HEK293T (cell line): Measurements from ENCODE around the gene LUC7L3.

Experiments
- ARNT ChIP-seq: fragments of 450-650 bp; IDR thresholded peaks from 2 replicates; pipeline ENCODE4 v1.6.1; 2017; ENCODE audit warnings: mild to moderate bottlenecking
- BHLHE40 ChIP-seq: fragments of 450-650 bp; IDR thresholded peaks from 2 replicates; pipeline ENCODE4 v1.6.1; 2016; ENCODE audit warnings: mild to moderate bottlenecking, moderate library complexity, borderline replicate concordance
- FOXK2 ChIP-seq: fragments of 450-650 bp; IDR thresholded peaks from 2 replicates; pipeline ENCODE4 v1.6.1; 2016; ENCODE audit warnings: mild to moderate bottlenecking
- SP1 ChIP-seq: fragments of 450-650 bp; IDR thresholded peaks from 2 replicates; pipeline ENCODE4 v1.6.1; 2017
- SUZ12 ChIP-seq: fragments of 450-650 bp; IDR thresholded peaks from 2 replicates; pipeline ENCODE4 v1.6.1; 2016; ENCODE audit warnings: mild to moderate bottlenecking
- TARDBP ChIP-seq: fragments of 450-650 bp; IDR thresholded peaks from 2 replicates; pipeline ENCODE4 v1.6.1; 2016
- ZNF384 ChIP-seq: fragments of 450-650 bp; IDR thresholded peaks from 2 replicates; pipeline ENCODE4 v1.6.1; 2016
- TF ChIP-seq, protein P1 (sequence below): fragments of 450-650 bp; IDR thresholded peaks from 2 replicates; pipeline ENCODE4 v1.6.1; 2016

DNA sequence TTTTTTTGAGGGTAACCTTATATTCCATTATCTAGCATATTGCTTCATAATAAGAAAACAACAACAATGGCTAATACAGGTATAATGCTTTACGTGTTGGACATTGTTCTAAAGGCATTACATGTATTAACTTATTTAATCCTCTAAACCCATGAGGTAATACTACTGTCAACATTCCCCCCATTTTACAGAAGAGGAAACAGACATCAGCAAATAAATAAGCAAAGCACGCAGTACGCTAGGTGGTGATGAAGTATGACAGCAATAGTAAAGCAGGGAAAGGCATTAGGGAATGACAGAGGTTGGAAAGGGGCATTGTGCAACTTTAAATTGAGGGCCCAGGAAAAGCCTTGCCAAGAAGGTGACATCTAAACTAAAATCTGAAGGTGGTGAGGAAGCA lies 16.2 kb upstream of the LUC7L3 start:
- TF ChIP-seq, protein P1, sequence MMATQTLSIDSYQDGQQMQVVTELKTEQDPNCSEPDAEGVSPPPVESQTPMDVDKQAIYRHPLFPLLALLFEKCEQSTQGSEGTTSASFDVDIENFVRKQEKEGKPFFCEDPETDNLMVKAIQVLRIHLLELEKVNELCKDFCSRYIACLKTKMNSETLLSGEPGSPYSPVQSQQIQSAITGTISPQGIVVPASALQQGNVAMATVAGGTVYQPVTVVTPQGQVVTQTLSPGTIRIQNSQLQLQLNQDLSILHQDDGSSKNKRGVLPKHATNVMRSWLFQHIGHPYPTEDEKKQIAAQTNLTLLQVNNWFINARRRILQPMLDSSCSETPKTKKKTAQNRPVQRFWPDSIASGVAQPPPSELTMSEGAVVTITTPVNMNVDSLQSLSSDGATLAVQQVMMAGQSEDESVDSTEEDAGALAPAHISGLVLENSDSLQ, result no peak
- TF ChIP-seq ARNT, result no peak
- no peak for TF ChIP-seq TARDBP
- no peak for TF ChIP-seq SUZ12
- no peak for TF ChIP-seq ZNF384
- no peak for TF ChIP-seq BHLHE40
- TF ChIP-seq FOXK2, result no peak
- no peak for TF ChIP-seq SP1
